OCI-LY1 (cell line): ENCODE results near the gene HPCAL1.

Source experiments
- H2AFZ ChIP-seq: fragments of 200-600 bp; sonication (generic), shearing (Covaris generic); 2 replicates; pipeline ENCODE4 v1.6.0; 2014; ENCODE audit warnings: antibody characterized with exemption, mild to moderate bottlenecking, low read length
- H3F3A ChIP-seq: fragments of 200-600 bp; sonication (generic), shearing (Covaris generic); 2 replicates; pipeline ENCODE4 v1.6.0; 2014; ENCODE audit warnings: mild to moderate bottlenecking, antibody characterized with exemption, low read length, moderate library complexity; ENCODE audit not compliant: insufficient read depth
- H3K27ac ChIP-seq: fragments of 200-600 bp; sonication (generic); 2 replicates; pipeline ENCODE4 v1.5.1; 2014; ENCODE audit warnings: low read length, mixed run types, mild to moderate bottlenecking, low read depth; ENCODE audit not compliant: poor library complexity, severe bottlenecking
- H3K27me3 ChIP-seq: fragments of 200-600 bp; sonication (generic); 2 replicates; pipeline ENCODE4 v1.6.0; 2014; ENCODE audit warnings: antibody characterized with exemption, mild to moderate bottlenecking, low read length, moderate library complexity; ENCODE audit not compliant: insufficient read depth
- H3K36me3 ChIP-seq: fragments of 200-600 bp; sonication (generic); 2 replicates; pipeline ENCODE4 v1.6.1; 2014; ENCODE audit warnings: mild to moderate bottlenecking, antibody characterized with exemption, low read length, moderate library complexity, mixed read lengths; ENCODE audit not compliant: insufficient read depth
- H3K4me1 ChIP-seq: fragments of 200-600 bp; sonication (generic); 2 replicates; pipeline ENCODE4 v1.5.1; 2014; ENCODE audit warnings: mild to moderate bottlenecking, low read length, moderate library complexity; ENCODE audit not compliant: insufficient read depth, severe bottlenecking
- H3K4me2 ChIP-seq: fragments of 200-600 bp; sonication (generic), shearing (Covaris generic); 2 replicates; pipeline ENCODE4 v1.6.1; 2014; ENCODE audit warnings: low read length
- H3K4me3 ChIP-seq: fragments of 200-600 bp; sonication (generic); 2 replicates; pipeline ENCODE4 v1.5.1; 2014; ENCODE audit warnings: low read length, low read depth, mild to moderate bottlenecking, mixed read lengths; ENCODE audit not compliant: poor library complexity, severe bottlenecking
- H3K79me2 ChIP-seq: fragments of 200-600 bp; shearing (Covaris generic); 2 replicates; pipeline ENCODE4 v1.6.1; 2016; ENCODE audit warnings: mixed run types, low read length, mixed read lengths; ENCODE audit not compliant: insufficient read depth
- H3K9ac ChIP-seq: fragments of 200-600 bp; sonication (generic), shearing (Covaris generic); 2 replicates; pipeline ENCODE4 v1.6.1; 2014; ENCODE audit warnings: mild to moderate bottlenecking, low read length, mixed read lengths
- H3K9me2 ChIP-seq: fragments of 200-600 bp; sonication (generic), shearing (Covaris generic); 2 replicates; pipeline ENCODE4 v1.6.1; 2014; ENCODE audit warnings: low read depth, mild to moderate bottlenecking, low read length, mixed read lengths
- H3K9me3 ChIP-seq: fragments of 200-600 bp; shearing (Covaris generic); 2 replicates; pipeline ENCODE4 v1.6.1; 2014; ENCODE audit warnings: low read length, mixed read lengths
- H4K20me1 ChIP-seq: fragments of 200-600 bp; sonication (generic), shearing (Covaris generic); 2 replicates; pipeline ENCODE4 v1.6.0; 2016; ENCODE audit warnings: mild to moderate bottlenecking, low read length; ENCODE audit not compliant: insufficient read depth
- CTCF ChIP-seq: fragments of 200-600 bp; sonication (generic), shearing (Covaris generic); IDR thresholded peaks from 2 replicates; pipeline ENCODE4 v1.5.1; 2017; ENCODE audit warnings: mild to moderate bottlenecking, antibody characterized with exemption, low read length, moderate library complexity, mixed read lengths
- EZH2 ChIP-seq: fragments of 200-600 bp; sonication (generic), shearing (Covaris generic); IDR thresholded peaks from 2 replicates; pipeline ENCODE4 v1.8.0; 2017; ENCODE audit warnings: borderline replicate concordance, mixed run types, mild to moderate bottlenecking, antibody characterized with exemption, low read length, moderate library complexity, mixed read lengths

HPCAL1 gene

GRCh38 chr2:10302479-10303180, at the start of gene HPCAL1:
Gene HPCAL1, plus strand, starts transcription at chr2:10302904. Its CDS starts 116,854 bp downstream, at chr2:10419758.
- Histone ChIP-seq H3K27ac (no peak within 1 kb of the TSS), H3K4me2 (peak within 1 kb of the TSS; percentile 82), H3K9me3 (peaks cover 7% of the 10 kb centered on the region; the same call in 1 of the 2 replicates), H4K20me1 (no peaks in the 10 kb centered on the region), H3K27me3 (no peaks in the 10 kb centered on the region; the same call in 1 of the 2 replicates), H3K9ac (peak within 1 kb of the TSS; percentile 63; the same call in 1 of the 2 replicates), H2AFZ (no peak within 1 kb of the TSS), H3K79me2 (no peaks in the 10 kb centered on the region), H3K4me1 (peaks cover 21% of the 10 kb centered on the region), H3F3A (no peaks in the 10 kb centered on the region), H3K4me3 (peak within 1 kb of the TSS; percentile 67), H3K9me2 (no peaks in the 10 kb centered on the region), H3K36me3 (no peaks in the 10 kb centered on the region; the same call in 1 of the 2 replicates)
- peak; percentile 51 for TF ChIP-seq CTCF
- TF ChIP-seq EZH2 = no peak

GRCh38 chr2:10253596-10254372, 48.9 kb upstream of the HPCAL1 start:
- Histone ChIP-seq H3K4me1 (no peaks in the 10 kb centered on the region), H3K27ac (no peak overlapping the region), H4K20me1 (no peaks in the 10 kb centered on the region), H3K79me2 (no peaks in the 10 kb centered on the region), H3K9ac (no peak overlapping the region), H3K4me2 (no peak overlapping the region), H3K4me3 (no peak overlapping the region), H3K27me3 (peaks cover 11% of the 10 kb centered on the region; the same call in 1 of the 2 replicates), H3K9me2 (no peaks in the 10 kb centered on the region), H2AFZ (no peak overlapping the region), H3K9me3 (peaks cover 12% of the 10 kb centered on the region; the same call in 1 of the 2 replicates), H3F3A (no peaks in the 10 kb centered on the region), H3K36me3 (no peaks in the 10 kb centered on the region; the same call in 1 of the 2 replicates)
- TF ChIP-seq CTCF = no peak
- no peak for TF ChIP-seq EZH2

DNA sequence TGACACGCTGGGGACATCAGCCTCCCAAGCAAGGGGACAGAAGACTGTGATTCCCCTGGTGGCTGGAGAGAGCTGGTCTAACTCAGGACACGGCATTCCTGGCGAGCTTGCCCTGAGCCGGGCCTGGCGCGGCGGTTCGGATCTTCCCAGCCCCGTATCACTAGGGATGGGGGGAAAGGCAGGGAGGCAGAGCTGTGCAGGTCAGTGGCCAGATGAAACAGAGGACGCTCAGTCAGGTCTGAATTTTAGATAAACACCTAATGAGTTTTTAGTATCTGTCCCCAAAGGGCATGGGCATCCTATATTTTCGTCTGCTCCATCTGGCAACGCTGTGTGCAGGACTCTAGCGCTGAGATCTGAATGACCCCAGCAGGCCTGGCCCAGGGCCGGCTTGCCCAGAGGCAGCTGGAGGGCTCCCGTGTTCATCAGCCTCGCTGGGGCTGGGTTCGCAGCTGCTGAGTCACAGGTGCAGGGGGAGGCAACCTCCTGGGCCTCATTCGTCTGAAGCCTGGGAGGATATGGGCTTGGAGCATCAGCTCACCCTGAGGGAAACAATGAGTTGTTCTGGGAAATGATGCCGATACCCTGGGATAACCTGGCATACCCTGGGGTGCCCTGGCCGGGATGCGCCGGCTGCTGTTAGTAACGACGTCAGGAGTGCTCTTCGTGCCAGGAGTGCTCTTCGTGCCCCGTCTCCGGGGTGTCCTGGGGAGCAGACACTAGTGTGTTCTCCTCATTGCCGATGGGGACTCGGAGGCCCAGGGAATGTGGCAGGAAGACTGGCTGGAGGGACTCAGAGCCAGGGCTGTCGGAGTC, 48.1 kb upstream of the HPCAL1 start:
- Histone ChIP-seq H3K4me3 (no peak overlapping the region), H3K79me2 (no peaks in the 10 kb centered on the region), H3K9me3 (peaks cover 10% of the 10 kb centered on the region; the same call in 1 of the 2 replicates), H3K27ac (no peak overlapping the region), H4K20me1 (no peaks in the 10 kb centered on the region), H3K36me3 (no peaks in the 10 kb centered on the region), H3K9me2 (no peaks in the 10 kb centered on the region), H3K27me3 (peaks cover 11% of the 10 kb centered on the region; the same call in 1 of the 2 replicates), H3K4me1 (no peaks in the 10 kb centered on the region), H2AFZ (no peak overlapping the region), H3K9ac (no peak overlapping the region), H3F3A (no peaks in the 10 kb centered on the region), H3K4me2 (no peak overlapping the region)
- no peak for TF ChIP-seq CTCF
- no peak for TF ChIP-seq EZH2
